CD8-positive, alpha-beta memory T cell (primary cell): ENCODE measurements around the gene IL1R1. TPM values are rescaled to one million over a fixed set of nuclear protein-coding genes. Genes with fewer than 3 reads are reported as not detected.

Source experiments
- CTCF ChIA-PET: fragments of 350-600 bp; sonication (Branson Sonifier 250); formaldehyde crosslinking; loops from one replicate; lab custom pipeline; 2021; ENCODE audit warnings: antibody characterized with exemption; lab: Charles Lee
- POLR2A ChIA-PET: fragments of 350-600 bp; sonication (Branson Sonifier 250); formaldehyde crosslinking; loops from one replicate; lab custom pipeline; 2021; ENCODE audit warnings: antibody characterized with exemption; lab: Charles Lee
- DNase-seq, 5 donors: peaks; one replicate each; pipeline versions ENCODE4 v3.0.0 to v3.0.0-alpha.2; 2020 to 2022; ENCODE audit warnings: mixed read lengths in 1 of 5
- H3K27ac ChIP-seq: one replicate; pipeline ENCODE4 v1.7.0; 2013; ENCODE audit warnings: low read depth, mild to moderate bottlenecking, low read length, moderate library complexity
- H3K27me3 ChIP-seq: 2 replicates; pipeline ENCODE4 v1.7.0; 2013; ENCODE audit warnings: low read length, mild to moderate bottlenecking; ENCODE audit not compliant: insufficient read depth, poor library complexity, severe bottlenecking
- H3K36me3 ChIP-seq: 2 replicates; pipeline ENCODE4 v1.7.0; 2013; ENCODE audit warnings: mild to moderate bottlenecking, low read length, moderate library complexity; ENCODE audit not compliant: insufficient read depth
- H3K4me1 ChIP-seq: 2 replicates; pipeline ENCODE4 v1.7.0; 2013; ENCODE audit warnings: mild to moderate bottlenecking, low read length, moderate library complexity; ENCODE audit not compliant: insufficient read depth
- H3K4me3 ChIP-seq: 2 replicates; pipeline ENCODE4 v1.7.0; 2013; ENCODE audit warnings: mild to moderate bottlenecking, low read length
- H3K9me3 ChIP-seq: 2 replicates; pipeline ENCODE4 v1.7.0; 2013; ENCODE audit warnings: mild to moderate bottlenecking, low read length
- H3K27ac Mint-ChIP-seq, 8 donors: one replicate each; pipeline ENCODE4 v1.8.0; 2020 to 2021; ENCODE audit warnings: mixed read lengths in 8 of 8, mild to moderate bottlenecking in 6 of 8, inconsistent platforms in 3 of 8, moderate library complexity in 3 of 8
- H3K27me3 Mint-ChIP-seq, 2 donors: one replicate each; pipeline ENCODE4 v1.8.0; 2020 to 2021; ENCODE audit warnings: mixed read lengths in 2 of 2, mild to moderate bottlenecking in 1 of 2, moderate library complexity in 1 of 2
- H3K36me3 Mint-ChIP-seq, 3 donors: one replicate each; pipeline ENCODE4 v1.8.0; 2020 to 2021; ENCODE audit warnings: mixed read lengths in 3 of 3, inconsistent platforms in 1 of 3, mild to moderate bottlenecking in 1 of 3
- H3K4me1 Mint-ChIP-seq, 3 donors: one replicate each; pipeline ENCODE4 v1.8.0; 2020 to 2021; ENCODE audit warnings: mixed read lengths in 3 of 3, inconsistent platforms in 1 of 3, mild to moderate bottlenecking in 1 of 3
- H3K4me3 Mint-ChIP-seq, 7 donors: one replicate each; pipeline ENCODE4 v1.8.0; 2020 to 2021; ENCODE audit warnings: mixed read lengths in 7 of 7, mild to moderate bottlenecking in 6 of 7, moderate library complexity in 4 of 7, inconsistent platforms in 2 of 7
- H3K9me3 Mint-ChIP-seq, 5 donors: one replicate each; pipeline ENCODE4 v1.8.0; 2020 to 2022; ENCODE audit warnings: mixed read lengths in 5 of 5, mild to moderate bottlenecking in 3 of 5, moderate library complexity in 2 of 5, inconsistent platforms in 1 of 5
- polyA plus RNA-seq: library from polyadenylated mRNA; unstranded; fragments of 300-500 nt; fragmentation: Illumina TruSeq; gene quantifications from one replicate; pipeline ENCODE4 v1.2.3, GENCODE V29; 2021
- total RNA-seq, 2 experiments: library from RNA; stranded (reverse); gene quantifications; one replicate each; pipeline ENCODE4 v1.2.3, GENCODE V29; 2021

Gene IL1R1
- total and polyA plus RNA-seq, 3 experiments from 2014 or later: 0.30 to 3.7 (median 3.7) TPM

DNA sequence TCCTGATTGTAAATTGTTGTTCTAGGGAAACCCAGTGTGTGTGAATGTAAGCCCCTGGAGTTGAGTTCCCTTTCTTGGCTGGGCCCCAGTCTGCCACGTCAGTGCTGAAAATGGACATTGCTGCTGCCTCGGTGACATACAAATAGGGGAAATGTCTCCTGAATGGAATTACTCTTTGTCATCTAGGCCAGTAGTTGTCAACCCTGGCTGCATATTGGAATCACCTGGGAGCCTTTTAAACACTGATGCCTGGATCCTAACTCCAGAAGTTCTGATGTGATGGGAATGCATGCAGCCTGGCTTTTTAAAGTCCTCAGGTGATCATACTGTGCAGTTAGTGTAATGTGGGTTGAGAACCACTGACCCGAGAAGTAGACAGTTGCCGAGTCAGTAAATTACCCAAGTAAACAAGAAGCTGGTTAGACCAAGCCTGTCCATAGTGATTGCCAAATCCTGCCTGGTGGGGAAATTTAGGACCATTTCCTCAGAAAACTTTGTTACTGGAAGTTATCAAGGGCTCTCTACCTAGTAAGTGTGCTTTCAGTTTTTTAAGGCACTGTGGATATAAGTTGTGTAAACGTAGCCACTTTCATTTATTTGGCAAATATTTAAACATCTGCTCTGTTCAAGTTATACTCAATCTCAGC is 27.6 kb upstream of the IL1R1 start:
- no peak for DNase-seq
- no peak overlapping the region for H3K4me3 Mint-ChIP-seq
- H3K4me1 Mint-ChIP-seq: no peaks in the 10 kb centered on the region
- no peaks in the 10 kb centered on the region for H3K36me3 Mint-ChIP-seq
- no peak overlapping the region for H3K4me3 ChIP-seq
- H3K36me3 ChIP-seq: no peaks in the 10 kb centered on the region
- H3K27me3 ChIP-seq: no peaks in the 10 kb centered on the region
- ChIA-PET POLR2A (no interaction called here), CTCF (interaction anchor here (0.9 kb wide), 1 partner anchor 125 kb away, joined by 3 read pairs; no protein-coding TSS in a partner anchor)
- no peaks in the 10 kb centered on the region for H3K9me3 ChIP-seq
- H3K27ac Mint-ChIP-seq: no peak overlapping the region
- no peaks in the 10 kb centered on the region for H3K4me1 ChIP-seq
- H3K9me3 Mint-ChIP-seq: no peaks in the 10 kb centered on the region
- H3K27ac ChIP-seq: no peak overlapping the region
- peaks cover 5 to 8% of the 10 kb centered on the region in 2 donors for H3K27me3 Mint-ChIP-seq

DNA sequence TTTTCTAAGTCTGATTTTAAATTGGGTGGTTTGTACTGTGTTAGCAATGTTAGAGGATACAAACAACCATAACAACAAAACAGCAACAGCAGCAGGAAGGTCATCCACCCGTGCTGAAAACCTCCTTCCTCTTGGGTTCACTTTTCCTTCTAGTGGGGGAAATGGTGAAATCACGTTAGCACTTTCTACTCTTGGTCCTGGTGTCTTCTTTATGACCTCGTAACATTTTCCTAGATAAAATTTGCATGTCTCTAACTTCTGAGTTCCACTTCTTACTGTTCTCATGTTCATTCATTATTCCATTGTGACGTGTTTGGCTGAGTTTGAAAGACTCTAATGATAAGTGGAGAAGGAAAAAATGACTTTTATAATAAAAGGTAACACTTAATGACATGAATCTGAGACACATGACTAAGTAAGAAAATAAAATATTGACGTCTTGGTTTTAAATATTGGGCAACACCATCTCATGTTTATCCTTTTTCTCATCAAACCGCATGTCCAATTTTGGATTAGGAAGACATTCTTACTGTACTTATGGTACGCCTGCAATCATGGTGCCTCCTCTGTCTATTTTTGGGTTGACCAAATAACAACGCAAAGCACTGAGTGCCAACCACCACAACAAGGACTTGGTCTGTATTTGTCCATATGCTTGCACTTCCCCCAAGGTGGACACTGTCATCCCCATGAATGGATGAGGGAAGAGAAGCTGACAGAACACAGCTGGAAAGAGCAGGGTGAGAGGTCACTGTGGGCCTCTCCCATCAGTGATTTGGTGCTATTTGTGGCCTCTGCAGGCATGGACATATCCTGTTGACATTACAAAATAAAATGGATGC is 25.7 kb upstream of the IL1R1 start:
- Mint-ChIP-seq H3K27me3 (peaks cover 5 to 12% of the 10 kb centered on the region in 2 donors), H3K4me1 (no peaks in the 10 kb centered on the region), H3K9me3 (no peaks in the 10 kb centered on the region), H3K36me3 (no peaks in the 10 kb centered on the region), H3K4me3 (no peak overlapping the region), H3K27ac (no peak overlapping the region)
- no peaks in the 10 kb centered on the region for H3K27me3 ChIP-seq
- no peak overlapping the region for H3K27ac ChIP-seq
- no peak for DNase-seq
- ChIA-PET CTCF (interaction anchor here (1.6 kb wide), 1 partner anchor 111 kb away, joined by 3 read pairs; no protein-coding TSS in a partner anchor), POLR2A (no interaction called here)
- no peaks in the 10 kb centered on the region for H3K36me3 ChIP-seq
- no peaks in the 10 kb centered on the region for H3K4me1 ChIP-seq
- no peak overlapping the region for H3K4me3 ChIP-seq
- H3K9me3 ChIP-seq: no peaks in the 10 kb centered on the region

DNA sequence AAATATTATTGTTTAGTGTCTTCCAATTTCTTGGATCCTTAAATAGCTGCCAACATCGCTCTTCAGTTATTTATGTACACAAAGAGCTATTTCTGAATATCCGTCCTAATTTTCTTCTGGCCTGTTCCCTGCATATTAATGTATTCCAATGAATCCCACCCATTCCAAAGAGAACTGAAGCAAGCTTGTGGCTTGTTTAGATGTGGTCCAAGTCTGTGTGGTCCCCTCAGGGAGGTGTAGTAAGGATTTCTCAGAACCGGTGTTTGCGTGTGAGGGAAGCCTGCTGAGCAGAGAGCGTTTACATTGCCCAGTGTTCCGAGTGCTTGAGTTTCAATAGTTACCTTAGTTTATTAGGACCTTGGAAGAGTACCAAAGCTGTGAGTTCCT is 25.1 kb upstream of the IL1R1 start:
- no peaks in the 10 kb centered on the region for H3K9me3 ChIP-seq
- no peak overlapping the region for H3K4me3 Mint-ChIP-seq
- peaks cover 5 to 12% of the 10 kb centered on the region in 2 donors for H3K27me3 Mint-ChIP-seq
- no peak overlapping the region for H3K27ac ChIP-seq
- CTCF ChIA-PET: interaction anchor here (1.6 kb wide), 1 partner anchor 111 kb away, joined by 3 read pairs; no protein-coding TSS in a partner anchor
- no peak overlapping the region for H3K27ac Mint-ChIP-seq
- H3K4me1 Mint-ChIP-seq: no peaks in the 10 kb centered on the region
- no peak overlapping the region for H3K4me3 ChIP-seq
- no peaks in the 10 kb centered on the region for H3K36me3 Mint-ChIP-seq
- H3K36me3 ChIP-seq: no peaks in the 10 kb centered on the region
- H3K27me3 ChIP-seq: no peaks in the 10 kb centered on the region
- POLR2A ChIA-PET: no interaction called here
- no peak for DNase-seq
- no peaks in the 10 kb centered on the region for H3K4me1 ChIP-seq
- no peaks in the 10 kb centered on the region for H3K9me3 Mint-ChIP-seq

DNA sequence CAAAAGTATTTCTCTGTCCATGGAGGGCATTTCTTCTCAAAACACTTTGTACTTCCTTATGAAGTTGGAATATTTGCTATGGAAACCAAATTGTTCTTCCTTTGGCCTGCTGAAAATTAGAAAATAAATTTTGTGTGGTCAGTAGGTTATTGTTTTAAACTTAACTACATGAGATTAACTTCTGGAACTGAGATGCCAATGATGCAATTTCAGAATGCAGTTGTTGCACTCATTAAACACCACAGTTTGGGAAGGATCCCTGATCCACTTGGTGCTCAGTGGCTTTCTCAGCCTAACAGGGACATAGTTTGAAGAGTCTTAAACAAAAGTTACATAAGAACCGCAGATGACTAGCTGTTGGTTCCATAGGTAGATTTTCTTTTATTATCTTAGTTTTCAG is 23.3 kb upstream of the IL1R1 start:
- CTCF ChIA-PET: no interaction called here

DNA sequence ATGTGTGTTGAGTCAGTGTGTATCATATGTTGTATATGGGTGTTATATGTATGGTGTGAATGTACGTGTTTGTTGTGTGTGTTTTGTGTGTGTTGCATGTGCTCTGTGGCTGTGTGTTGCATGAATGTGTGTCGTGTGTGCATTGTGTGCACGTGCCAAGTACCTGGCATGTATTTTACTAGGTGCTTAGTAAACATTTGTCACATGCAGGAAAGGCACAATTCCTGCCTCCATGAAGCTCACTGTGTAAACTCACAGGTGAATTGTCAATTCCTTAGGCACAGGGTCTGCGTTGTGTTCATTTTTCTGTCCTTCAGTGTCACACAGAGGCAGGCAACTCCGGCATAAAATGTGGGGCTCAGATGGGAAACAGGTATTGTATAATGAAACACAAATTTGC is 22.3 kb upstream of the IL1R1 start:
- no peak for DNase-seq
- Mint-ChIP-seq H3K27ac (no peak overlapping the region), H3K36me3 (no peaks in the 10 kb centered on the region), H3K27me3 (peaks cover 0 to 13% of the 10 kb centered on the region in 2 donors), H3K4me1 (no peaks in the 10 kb centered on the region), H3K9me3 (no peaks in the 10 kb centered on the region), H3K4me3 (no peak overlapping the region)
- Histone ChIP-seq H3K4me3 (no peak overlapping the region), H3K4me1 (no peaks in the 10 kb centered on the region), H3K27me3 (no peaks in the 10 kb centered on the region), H3K36me3 (no peaks in the 10 kb centered on the region), H3K9me3 (no peaks in the 10 kb centered on the region), H3K27ac (no peak overlapping the region)
- ChIA-PET POLR2A (no interaction called here), CTCF (no interaction called here)

More for the DNA sequence above, 23.3 kb upstream of the IL1R1 start:
- Mint-ChIP-seq H3K4me1 (no peaks in the 10 kb centered on the region), H3K9me3 (no peaks in the 10 kb centered on the region), H3K4me3 (no peak overlapping the region), H3K36me3 (no peaks in the 10 kb centered on the region), H3K27ac (no peak overlapping the region), H3K27me3 (peaks cover 4 to 12% of the 10 kb centered on the region in 2 donors)
- H3K27me3 ChIP-seq: no peaks in the 10 kb centered on the region
- no peaks in the 10 kb centered on the region for H3K9me3 ChIP-seq
- H3K4me3 ChIP-seq: no peak overlapping the region
- H3K36me3 ChIP-seq: no peaks in the 10 kb centered on the region
- H3K4me1 ChIP-seq: no peaks in the 10 kb centered on the region
- POLR2A ChIA-PET: no interaction called here
- H3K27ac ChIP-seq: no peak overlapping the region
- DNase-seq: no peak

DNA sequence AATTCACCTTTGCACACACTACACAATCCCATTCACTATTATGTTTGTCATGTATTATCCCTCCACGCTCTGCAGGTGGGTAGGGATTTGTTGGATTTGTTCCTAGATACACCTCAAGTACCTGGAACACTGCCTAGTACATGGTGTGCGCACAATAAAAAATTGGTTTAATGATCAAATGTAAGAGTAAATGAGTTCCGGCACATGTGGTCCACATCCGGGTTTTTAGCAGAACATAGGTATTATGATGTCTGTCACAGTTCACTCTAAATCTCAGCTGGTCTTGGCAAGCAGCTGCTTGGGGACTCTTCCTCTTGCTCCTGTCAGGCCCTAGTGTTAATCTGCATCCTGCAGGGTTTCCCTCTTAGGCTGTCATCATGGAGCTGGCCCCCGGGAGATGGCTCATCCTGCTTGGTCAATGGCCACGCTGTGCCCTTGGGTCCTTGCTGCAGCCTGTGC is 21.8 kb upstream of the IL1R1 start:
- H3K27me3 Mint-ChIP-seq: peaks cover 0 to 15% of the 10 kb centered on the region in 2 donors
- no peak overlapping the region for H3K27ac Mint-ChIP-seq
- DNase-seq: no peak
- Histone ChIP-seq H3K4me3 (no peak overlapping the region), H3K36me3 (no peaks in the 10 kb centered on the region), H3K27ac (no peak overlapping the region), H3K27me3 (no peaks in the 10 kb centered on the region), H3K9me3 (no peaks in the 10 kb centered on the region), H3K4me1 (no peaks in the 10 kb centered on the region)
- H3K4me3 Mint-ChIP-seq: no peak overlapping the region
- H3K9me3 Mint-ChIP-seq: no peaks in the 10 kb centered on the region
- CTCF ChIA-PET: no interaction called here
- no peaks in the 10 kb centered on the region for H3K4me1 Mint-ChIP-seq
- H3K36me3 Mint-ChIP-seq: no peaks in the 10 kb centered on the region
- POLR2A ChIA-PET: no interaction called here

DNA sequence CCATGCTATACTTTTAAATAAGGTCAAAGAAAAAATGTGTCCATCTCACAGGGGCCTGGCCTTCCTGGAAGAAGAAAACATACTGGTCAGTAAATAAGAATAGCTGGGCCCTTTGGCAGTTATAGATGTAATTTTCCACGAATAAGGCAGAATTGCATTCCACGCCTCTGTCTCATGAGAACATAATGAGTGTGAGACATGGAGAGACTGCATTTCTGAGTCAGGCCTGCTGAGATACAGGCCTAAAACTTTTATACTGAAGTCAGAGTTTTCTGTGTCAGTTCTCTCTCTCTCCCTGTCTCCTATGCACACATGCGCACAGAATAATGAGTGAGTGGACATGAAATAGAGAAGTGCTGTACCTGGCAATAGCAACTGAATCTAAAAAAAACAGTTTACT is 20.4 kb upstream of the IL1R1 start:
- Mint-ChIP-seq H3K9me3 (no peaks in the 10 kb centered on the region), H3K27me3 (peaks cover 0 to 13% of the 10 kb centered on the region in 2 donors), H3K27ac (no peak overlapping the region), H3K4me1 (no peaks in the 10 kb centered on the region), H3K4me3 (no peak overlapping the region), H3K36me3 (no peaks in the 10 kb centered on the region)
- POLR2A ChIA-PET: no interaction called here
- CTCF ChIA-PET: no interaction called here
- Histone ChIP-seq H3K9me3 (no peaks in the 10 kb centered on the region), H3K36me3 (no peaks in the 10 kb centered on the region), H3K4me1 (no peaks in the 10 kb centered on the region), H3K27me3 (no peaks in the 10 kb centered on the region), H3K4me3 (no peak overlapping the region), H3K27ac (no peak overlapping the region)
- no peak for DNase-seq

DNA sequence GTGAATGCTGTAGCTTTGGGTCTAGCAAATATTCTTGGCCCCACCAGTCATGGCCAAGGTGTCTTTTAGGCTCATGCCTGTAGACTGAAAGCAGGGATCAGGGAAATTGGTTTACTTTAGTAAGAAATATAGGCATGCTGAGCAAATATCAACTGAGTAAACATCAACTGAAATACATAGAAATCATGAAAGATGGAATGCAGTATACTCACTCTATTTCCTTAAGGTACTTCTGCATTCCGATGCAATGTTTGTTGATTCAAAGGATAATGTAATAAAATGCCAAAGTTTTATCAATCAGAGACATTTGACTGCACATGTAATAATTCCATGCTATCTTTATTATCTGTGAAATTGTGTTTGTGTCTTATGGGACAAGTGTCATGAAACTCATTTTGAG is 19.6 kb upstream of the IL1R1 start:
- Histone ChIP-seq H3K4me3 (no peak overlapping the region), H3K9me3 (no peaks in the 10 kb centered on the region), H3K27me3 (no peaks in the 10 kb centered on the region), H3K4me1 (no peaks in the 10 kb centered on the region), H3K27ac (no peak overlapping the region), H3K36me3 (no peaks in the 10 kb centered on the region)
- CTCF ChIA-PET: interaction anchor here (1.6 kb wide), 1 partner anchor 14 kb away, joined by 3 read pairs; no protein-coding TSS in a partner anchor
- DNase-seq: no peak
- POLR2A ChIA-PET: no interaction called here
- no peak overlapping the region for H3K4me3 Mint-ChIP-seq
- H3K4me1 Mint-ChIP-seq: no peaks in the 10 kb centered on the region
- peaks cover 0 to 16% of the 10 kb centered on the region in 2 donors for H3K27me3 Mint-ChIP-seq
- H3K27ac Mint-ChIP-seq: no peak overlapping the region
- no peaks in the 10 kb centered on the region for H3K36me3 Mint-ChIP-seq
- no peaks in the 10 kb centered on the region for H3K9me3 Mint-ChIP-seq
